ENCODE measurements around the gene PPIH.
"Not testable (repeated sequence)": the region's sequence is repeated elsewhere in the genome, so short reads cannot be mapped to it uniquely, and the experiment has no call there.

Gene PPIH
- 22.7 to 34.4 reads per million in 2 donors for total RNA-seq

- DNase-seq: peak; percentile 90
Measured at GRCh38 chr1:42657981-42658876, at the start of gene PPIH. Gene PPIH (plus strand): TSS chr1:42658423. CDS start chr1:42658447, 24 bp downstream.

- no peak for DNase-seq
Measured at GRCh38 chr1:42613803-42614131, 44.5 kb upstream of the PPIH start.

- no peak for DNase-seq
Measured at GRCh38 chr1:42618866-42619265, 39.4 kb upstream of the PPIH start.

- no peak for DNase-seq
Measured at GRCh38 chr1:42620307-42620706, 37.9 kb upstream of the PPIH start.

- DNase-seq: not testable (repeated sequence)
Measured at GRCh38 chr1:42621180-42621579, 37.0 kb upstream of the PPIH start.

- DNase-seq: not testable (repeated sequence)
Measured at GRCh38 chr1:42627205-42627604, 31.0 kb upstream of the PPIH start.

- DNase-seq: no peak
Measured at GRCh38 chr1:42639116-42639515, 19.1 kb upstream of the PPIH start.

GRCh38 chr1:42646056-42646455, 12.2 kb upstream of the PPIH start:
- no peak for DNase-seq

GRCh38 chr1:42657201-42657600, 1.0 kb upstream of the PPIH start:
- DNase-seq: no peak

- DNase-seq: no peak
Measured at GRCh38 chr1:42658877-42659337, 684 bp downstream of the PPIH start.

- no peak for DNase-seq
Measured at GRCh38 chr1:42660907-42661500, 2.8 kb downstream of the PPIH start.

GRCh38 chr1:42669936-42670335, 11.7 kb downstream of the PPIH start:
- no peak for DNase-seq

- no peak for DNase-seq
Measured at GRCh38 chr1:42670425-42670824, 12.2 kb downstream of the PPIH start.

- DNase-seq: no peak
Measured at GRCh38 chr1:42674214-42674613, 16.0 kb downstream of the PPIH start.

- no peak for DNase-seq
Measured at GRCh38 chr1:42674682-42675081, 16.5 kb downstream of the PPIH start.

GRCh38 chr1:42675467-42675866, 17.2 kb downstream of the PPIH start:
- no peak for DNase-seq

GRCh38 chr1:42676534-42677087, 18.4 kb downstream of the PPIH start:
- DNase-seq: no peak

- DNase-seq: no peak
Measured at GRCh38 chr1:42679364-42679983, 21.3 kb downstream of the PPIH start.

- DNase-seq: no peak
Measured at GRCh38 chr1:42680055-42680454, 21.8 kb downstream of the PPIH start.

GRCh38 chr1:42680921-42681683, 22.9 kb downstream of the PPIH start:
- DNase-seq: no peak

- peak; percentile 91 for DNase-seq
Measured at GRCh38 chr1:42681741-42682483, 23.7 kb downstream of the PPIH start, which contains the start of gene YBX1. Gene YBX1 (plus strand): TSS chr1:42682418. CDS start chr1:42682566, 148 bp downstream.

- DNase-seq: not testable (repeated sequence)
Measured at GRCh38 chr1:42682484-42682738, 24.2 kb downstream of the PPIH start.
